Peyer's patch (tissue), 4 donors: ENCODE measurements around the gene FLRT3. TPM values are rescaled to one million over a fixed set of nuclear protein-coding genes. Genes with fewer than 3 reads are reported as not detected.

ENCODE experiments used
- DNase-seq, 3 donors: peaks; one replicate each; pipeline ENCODE4 v3.0.0-alpha.2; 2017 to 2019
- H3K27ac ChIP-seq, 4 donors: fragments of 200-600 bp; sonication (generic); one replicate each; pipeline ENCODE4 v1.5.1; 2016 to 2019
- H3K27me3 ChIP-seq, 2 donors: fragments of 200-600 bp; sonication (generic); one replicate each; pipeline ENCODE4 v1.5.1; 2019
- H3K36me3 ChIP-seq, 3 donors: fragments of 200-600 bp; sonication (generic); one replicate each; pipeline ENCODE4 v1.5.1; 2016 to 2019
- H3K4me1 ChIP-seq, 4 donors: fragments of 200-600 bp; sonication (generic); one replicate each; pipeline ENCODE4 v1.5.1; 2016 to 2019
- H3K4me3 ChIP-seq, 4 donors: fragments of 200-600 bp; sonication (generic); 1 replicate in 3 of 4; 2 replicates in 1 of 4; pipeline ENCODE4 v1.5.1; 2016 to 2019; ENCODE audit warnings: mild to moderate bottlenecking in 1 of 4
- H3K9me3 ChIP-seq, 4 donors: fragments of 200-600 bp; sonication (generic); one replicate each; pipeline ENCODE4 v1.5.1; 2016 to 2019; ENCODE audit warnings: mild to moderate bottlenecking in 1 of 4
- POLR2A ChIP-seq, 2 donors: fragments of 450-650 bp; IDR thresholded peaks; one replicate each; pipeline ENCODE4 v1.5.1; 2017; ENCODE audit warnings: antibody characterized with exemption in 2 of 2, mild to moderate bottlenecking in 2 of 2, moderate library complexity in 2 of 2
- total RNA-seq, 4 donors: library from RNA; depleted of rRNA; stranded (reverse); fragments of >200 nt; gene quantifications; one replicate each; pipeline ENCODE4 v1.1.0, GENCODE V29; 2016
- TF ChIP-seq, protein P1 (sequence below), 6 experiments: fragments of 450-650 bp in 4 of 6; fragments of 200-600 bp in 2 of 6; sonication (generic) in 1 of 6; IDR thresholded peaks; one replicate each; pipeline ENCODE4 v1.5.1; 2017 to 2019; ENCODE audit warnings: antibody characterized with exemption in 6 of 6, mild to moderate bottlenecking in 3 of 6, moderate library complexity in 1 of 6

FLRT3 gene
- total RNA-seq, 4 donors from 2014 or later, result 1.1 to 8.8 (median 3.9) TPM; not detected in 1

GRCh38 chr20:14304472-14304871 lies 32.9 kb downstream of the FLRT3 start:
- Histone ChIP-seq H3K4me3 (no peak overlapping the region), H3K36me3 (no peaks in the 10 kb centered on the region), H3K27me3 (no peaks in the 10 kb centered on the region), H3K9me3 (no peaks in the 10 kb centered on the region), H3K27ac (no peak overlapping the region), H3K4me1 (no peaks in the 10 kb centered on the region)
- DNase-seq, result no peak
- no peak for TF ChIP-seq POLR2A (IDR thresholded peaks at IDR 0.05)
- TF ChIP-seq, protein P1, sequence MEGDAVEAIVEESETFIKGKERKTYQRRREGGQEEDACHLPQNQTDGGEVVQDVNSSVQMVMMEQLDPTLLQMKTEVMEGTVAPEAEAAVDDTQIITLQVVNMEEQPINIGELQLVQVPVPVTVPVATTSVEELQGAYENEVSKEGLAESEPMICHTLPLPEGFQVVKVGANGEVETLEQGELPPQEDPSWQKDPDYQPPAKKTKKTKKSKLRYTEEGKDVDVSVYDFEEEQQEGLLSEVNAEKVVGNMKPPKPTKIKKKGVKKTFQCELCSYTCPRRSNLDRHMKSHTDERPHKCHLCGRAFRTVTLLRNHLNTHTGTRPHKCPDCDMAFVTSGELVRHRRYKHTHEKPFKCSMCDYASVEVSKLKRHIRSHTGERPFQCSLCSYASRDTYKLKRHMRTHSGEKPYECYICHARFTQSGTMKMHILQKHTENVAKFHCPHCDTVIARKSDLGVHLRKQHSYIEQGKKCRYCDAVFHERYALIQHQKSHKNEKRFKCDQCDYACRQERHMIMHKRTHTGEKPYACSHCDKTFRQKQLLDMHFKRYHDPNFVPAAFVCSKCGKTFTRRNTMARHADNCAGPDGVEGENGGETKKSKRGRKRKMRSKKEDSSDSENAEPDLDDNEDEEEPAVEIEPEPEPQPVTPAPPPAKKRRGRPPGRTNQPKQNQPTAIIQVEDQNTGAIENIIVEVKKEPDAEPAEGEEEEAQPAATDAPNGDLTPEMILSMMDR (IDR thresholded peaks at IDR 0.05), result no peak

GRCh38 chr20:14303651-14304050 lies 33.8 kb downstream of the FLRT3 start:
- Histone ChIP-seq H3K4me1 (no peaks in the 10 kb centered on the region), H3K27me3 (no peaks in the 10 kb centered on the region), H3K27ac (no peak overlapping the region), H3K9me3 (no peaks in the 10 kb centered on the region), H3K4me3 (no peak overlapping the region), H3K36me3 (no peaks in the 10 kb centered on the region)
- TF ChIP-seq, protein P1 (IDR thresholded peaks at IDR 0.05), result no peak
- TF ChIP-seq POLR2A (IDR thresholded peaks at IDR 0.05), result no peak
- DNase-seq, result no peak

DNA sequence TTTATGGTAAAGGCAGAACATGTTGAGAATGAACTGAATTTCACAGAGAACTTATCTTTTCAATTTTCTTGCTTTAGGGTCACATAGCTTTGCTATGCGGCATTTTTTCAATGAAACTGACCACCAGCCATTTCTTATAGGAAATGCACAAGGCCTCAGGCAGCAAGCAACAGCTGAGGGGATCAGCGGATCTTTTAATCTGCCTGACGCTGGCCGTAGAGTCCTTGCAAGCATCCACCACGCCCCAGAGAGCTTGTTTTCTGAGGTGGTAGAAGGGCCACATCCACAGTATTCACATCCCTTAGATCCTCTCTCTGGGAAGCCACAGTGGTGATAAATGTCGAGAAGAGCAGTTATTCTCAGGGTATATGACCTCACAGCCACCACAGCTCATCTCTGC lies 34.3 kb downstream of the FLRT3 start:
- Histone ChIP-seq H3K9me3 (no peaks in the 10 kb centered on the region), H3K27ac (no peak overlapping the region), H3K4me3 (no peak overlapping the region), H3K36me3 (no peaks in the 10 kb centered on the region), H3K4me1 (no peaks in the 10 kb centered on the region), H3K27me3 (no peaks in the 10 kb centered on the region)
- TF ChIP-seq, protein P1 (IDR thresholded peaks at IDR 0.05), result no peak
- no peak for TF ChIP-seq POLR2A (IDR thresholded peaks at IDR 0.05)
- no peak for DNase-seq

DNA sequence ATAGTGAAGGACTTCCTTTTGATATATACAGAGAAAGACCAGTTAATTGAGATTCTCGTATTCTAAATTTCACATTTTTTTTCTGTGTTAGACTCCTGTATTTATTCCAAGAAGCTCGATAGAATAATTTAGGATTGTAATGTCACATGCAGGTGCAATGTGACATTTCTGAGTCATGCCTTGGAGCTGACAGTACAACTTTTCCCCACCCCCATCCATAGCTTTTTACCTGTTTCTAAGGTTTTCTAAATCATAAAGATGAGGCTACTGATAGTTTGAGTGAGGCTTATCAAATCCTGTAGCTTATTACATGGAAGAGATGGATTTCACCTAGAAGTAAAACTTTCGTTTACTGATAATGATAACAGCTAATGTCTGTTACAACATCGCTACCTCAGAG lies 37.6 kb downstream of the FLRT3 start:
- TF ChIP-seq, protein P1 (IDR thresholded peaks at IDR 0.05), result peak in 1 of 6 experiments; percentile 3
- no peak for TF ChIP-seq POLR2A (IDR thresholded peaks at IDR 0.05)
- Histone ChIP-seq H3K27ac (no peak overlapping the region), H3K4me1 (no peaks in the 10 kb centered on the region), H3K4me3 (no peak overlapping the region), H3K27me3 (no peaks in the 10 kb centered on the region), H3K9me3 (no peaks in the 10 kb centered on the region), H3K36me3 (no peaks in the 10 kb centered on the region)
- no peak for DNase-seq

DNA sequence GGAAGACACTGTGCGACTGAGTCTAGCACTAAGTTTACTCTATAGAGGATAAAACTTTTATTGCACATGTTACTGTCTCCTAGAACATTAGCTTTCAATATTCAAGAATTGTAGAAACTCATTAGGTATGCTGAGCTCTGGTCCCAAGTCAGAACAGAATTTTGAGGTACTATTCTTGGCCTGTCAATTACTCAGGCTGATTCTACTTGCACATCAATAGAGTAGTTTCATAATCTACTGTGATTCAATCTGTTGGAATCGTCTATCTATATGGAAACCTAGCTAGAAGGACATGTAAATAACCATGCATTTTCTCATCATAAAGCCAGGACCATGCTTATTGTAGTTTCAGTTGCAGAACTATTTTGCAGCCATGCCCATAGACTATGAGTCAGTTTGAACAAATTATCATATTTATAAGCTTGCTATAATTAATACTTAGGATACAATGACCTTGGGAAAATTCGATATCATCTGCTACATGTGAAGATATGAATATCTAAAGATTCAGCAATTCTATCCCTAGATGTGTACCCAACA lies 41.6 kb downstream of the FLRT3 start:
- no peak for TF ChIP-seq POLR2A (IDR thresholded peaks at IDR 0.05)
- TF ChIP-seq, protein P1 (IDR thresholded peaks at IDR 0.05), result no peak
- Histone ChIP-seq H3K4me1 (no peaks in the 10 kb centered on the region), H3K9me3 (no peaks in the 10 kb centered on the region), H3K27me3 (no peaks in the 10 kb centered on the region), H3K27ac (no peak overlapping the region), H3K36me3 (no peaks in the 10 kb centered on the region), H3K4me3 (no peak overlapping the region)
- no peak for DNase-seq

- no peaks in the 10 kb centered on the region for H3K36me3 ChIP-seq
These were observed 42.2 kb downstream of the FLRT3 start for GRCh38 chr20:14295238-14295637.

More at GRCh38 chr20:14295238-14295637, 42.2 kb downstream of the FLRT3 start:
- Histone ChIP-seq H3K27ac (no peak overlapping the region), H3K27me3 (no peaks in the 10 kb centered on the region), H3K4me1 (no peaks in the 10 kb centered on the region), H3K9me3 (no peaks in the 10 kb centered on the region), H3K4me3 (no peak overlapping the region)
- TF ChIP-seq, protein P1 (IDR thresholded peaks at IDR 0.05), result no peak
- TF ChIP-seq POLR2A (IDR thresholded peaks at IDR 0.05), result no peak
- DNase-seq, result no peak
